NCI-H2107 (cell line): Measurements from ENCODE around the gene PPP6R3.
A peak's percentile ranks its signal among the peaks of the same experiment; 100 is the strongest.
"Not testable (repeated sequence)": the region's sequence is repeated elsewhere in the genome, so short reads cannot be mapped to it uniquely, and the experiment has no call there.

Experiments used
- DNase-seq: peaks from one replicate; lab custom pipeline; 2025; lab: John Stamatoyannopoulos, UW

Gene PPP6R3

GRCh38 chr11:68457216-68457897, 3.2 kb upstream of the PPP6R3 start:
- DNase-seq: no peak

GRCh38 chr11:68457898-68458249, 2.7 kb upstream of the PPP6R3 start:
- DNase-seq: no peak

- not testable (repeated sequence) for DNase-seq
Observed at GRCh38 chr11:68458340-68458739, 2.2 kb upstream of the PPP6R3 start.

GRCh38 chr11:68459886-68460740, 439 bp upstream of the PPP6R3 start:
- DNase-seq: peak; percentile 98

- no peak for DNase-seq
Observed at GRCh38 chr11:68461575-68461917, 994 bp downstream of the PPP6R3 start.

GRCh38 chr11:68463714-68464113, 3.2 kb downstream of the PPP6R3 start:
- DNase-seq: no peak

- no peak for DNase-seq
Observed at GRCh38 chr11:68467201-68467834, 6.8 kb downstream of the PPP6R3 start.

- no peak for DNase-seq
Observed at GRCh38 chr11:68468217-68468828, 7.8 kb downstream of the PPP6R3 start.

GRCh38 chr11:68469122-68469521, 8.6 kb downstream of the PPP6R3 start:
- no peak for DNase-seq

- no peak for DNase-seq
Observed at GRCh38 chr11:68469642-68470041, 9.1 kb downstream of the PPP6R3 start.

GRCh38 chr11:68470304-68470811, 9.8 kb downstream of the PPP6R3 start:
- DNase-seq: no peak

- no peak for DNase-seq
Observed at GRCh38 chr11:68471360-68472340, 11.1 kb downstream of the PPP6R3 start.

- no peak for DNase-seq
Observed at GRCh38 chr11:68472778-68473177, 12.2 kb downstream of the PPP6R3 start.

GRCh38 chr11:68473693-68474092, 13.1 kb downstream of the PPP6R3 start:
- DNase-seq: no peak

GRCh38 chr11:68475626-68476025, 15.1 kb downstream of the PPP6R3 start:
- DNase-seq: not testable (repeated sequence)

GRCh38 chr11:68479390-68479789, 18.8 kb downstream of the PPP6R3 start:
- DNase-seq: no peak

GRCh38 chr11:68480193-68480592, 19.6 kb downstream of the PPP6R3 start:
- no peak for DNase-seq

- no peak for DNase-seq
Observed at GRCh38 chr11:68480852-68481510, 20.4 kb downstream of the PPP6R3 start.

- no peak for DNase-seq
Observed at GRCh38 chr11:68481579-68482240, 21.2 kb downstream of the PPP6R3 start.

- no peak for DNase-seq
Observed at GRCh38 chr11:68488623-68489022, 28.1 kb downstream of the PPP6R3 start.
